Uterus (tissue), 2 donors: ENCODE results near the gene INSRR.

Source experiments
- CTCF ChIP-seq, 4 experiments: fragments of 200-600 bp in 2 of 4; fragments of 450-650 bp in 2 of 4; sonication (generic) in 2 of 4; IDR thresholded peaks; one replicate each; pipeline ENCODE4 v1.5.1; 2016 to 2019; ENCODE audit warnings: antibody characterized with exemption in 4 of 4, mild to moderate bottlenecking in 2 of 4, moderate library complexity in 1 of 4
- POLR2A ChIP-seq, 2 donors: fragments of 450-650 bp; IDR thresholded peaks; one replicate each; pipeline ENCODE4 v1.6.1; 2016; ENCODE audit warnings: antibody characterized with exemption in 2 of 2, mild to moderate bottlenecking in 1 of 2, moderate library complexity in 1 of 2

- TF ChIP-seq CTCF (IDR thresholded peaks at IDR 0.05): no peak
- TF ChIP-seq POLR2A (IDR thresholded peaks at IDR 0.05): no peak
Measured at GRCh38 chr1:156897078-156897825, 38.3 kb upstream of the INSRR start.
